Left kidney (tissue), 2 donors: ENCODE measurements around the gene DCLK3. TPM values are rescaled to one million over a fixed set of nuclear protein-coding genes. Genes with fewer than 3 reads are reported as not detected.

ENCODE experiments used
- DNase-seq: peaks from one replicate; pipeline ENCODE4 v3.0.0-alpha.2; 2013
- polyA plus RNA-seq: library from polyadenylated mRNA; unstranded; fragments of 120-200 nt; gene quantifications from one replicate; pipeline ENCODE4 v1.2.1, GENCODE V29; 2013; ENCODE audit not compliant: insufficient read length

DCLK3 gene
- polyA plus RNA-seq, 1 donor: 0.86 TPM

- no peak for DNase-seq
Measured at GRCh38 chr3:36669764-36670163, 94.6 kb downstream of the DCLK3 start.

GRCh38 chr3:36666166-36666565 lies 98.2 kb downstream of the DCLK3 start:
- no peak for DNase-seq

- no peak for DNase-seq
Measured at GRCh38 chr3:36663666-36664291, 100.6 kb downstream of the DCLK3 start.

GRCh38 chr3:36662626-36663025 lies 101.7 kb downstream of the DCLK3 start:
- DNase-seq: no peak

Other genes starting within 250 kb of the DCLK3 start
- gene TRANK1, start 180.5 kb upstream of the DCLK3 start, polyA plus RNA-seq: 9.9 TPM
- gene EPM2AIP1, start 228.6 kb upstream of the DCLK3 start, polyA plus RNA-seq: 69.5 TPM
- 60.4 TPM for gene MLH1, start 229.0 kb upstream of the DCLK3 start, polyA plus RNA-seq